B cell (primary cell): ENCODE measurements around the gene EXT2.

ENCODE experiments used
- CTCF ChIP-seq: fragments of 200-600 bp; IDR thresholded peaks from one replicate; pipeline ENCODE4 v1.8.0; 2022; ENCODE audit warnings: antibody characterized with exemption, mild to moderate bottlenecking
- EZH2 ChIP-seq: IDR thresholded peaks from 2 replicates; pipeline ENCODE4 v1.6.1; 2012; ENCODE audit warnings: borderline replicate concordance, low read depth, mild to moderate bottlenecking, moderate library complexity, low read length; ENCODE audit not compliant: insufficient read depth, poor library complexity, severe bottlenecking

DNA sequence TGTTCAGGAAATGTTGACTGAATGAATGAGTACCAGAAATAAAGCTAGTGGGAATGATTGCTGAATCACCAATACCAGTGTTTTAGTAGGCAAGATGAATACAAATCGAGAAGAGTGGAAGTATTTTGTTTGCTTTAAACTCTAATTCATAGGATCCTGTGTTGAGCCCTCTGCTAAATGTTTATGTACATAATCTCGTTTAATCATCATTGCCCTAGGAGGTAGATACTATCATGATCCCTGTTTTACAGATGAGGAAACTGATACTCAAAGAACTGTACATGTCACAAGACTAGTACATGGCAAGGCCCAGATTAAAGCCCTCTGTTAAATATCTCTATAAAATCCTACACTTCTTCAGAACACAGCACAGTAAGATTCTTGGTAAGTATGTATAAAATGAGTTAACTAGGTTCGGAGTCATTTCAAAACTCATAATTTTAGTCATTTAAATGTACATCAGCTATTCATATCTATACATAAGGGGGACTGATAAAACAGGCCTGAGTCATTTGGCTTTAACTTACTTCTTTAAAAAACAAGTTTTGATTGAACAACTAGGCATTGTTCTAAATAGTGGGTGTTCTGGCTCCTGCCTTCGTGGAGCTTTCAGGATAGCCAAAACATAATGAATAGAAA, 97.1 kb downstream of the EXT2 start:
- no peak for TF ChIP-seq CTCF
- no peak for TF ChIP-seq EZH2
